Activated CD8-positive, alpha-beta memory T cell treated with anti-CD3 and anti-CD28 coated beads, Interleukin-2, amount 50 U/mL, for 48 hours (primary cell): ENCODE results near the gene SPTBN5.

ENCODE experiments used
- DNase-seq: peaks from one replicate; pipeline ENCODE4 v3.0.0-alpha.2; 2020

SPTBN5 gene

GRCh38 chr15:41861736-41862356 lies 32.0 kb downstream of the SPTBN5 start:
- DNase-seq: no peak

- no peak for DNase-seq
These were observed 33.6 kb downstream of the SPTBN5 start for GRCh38 chr15:41860049-41860828.

GRCh38 chr15:41858756-41859155 lies 35.1 kb downstream of the SPTBN5 start:
- DNase-seq: no peak

DNA sequence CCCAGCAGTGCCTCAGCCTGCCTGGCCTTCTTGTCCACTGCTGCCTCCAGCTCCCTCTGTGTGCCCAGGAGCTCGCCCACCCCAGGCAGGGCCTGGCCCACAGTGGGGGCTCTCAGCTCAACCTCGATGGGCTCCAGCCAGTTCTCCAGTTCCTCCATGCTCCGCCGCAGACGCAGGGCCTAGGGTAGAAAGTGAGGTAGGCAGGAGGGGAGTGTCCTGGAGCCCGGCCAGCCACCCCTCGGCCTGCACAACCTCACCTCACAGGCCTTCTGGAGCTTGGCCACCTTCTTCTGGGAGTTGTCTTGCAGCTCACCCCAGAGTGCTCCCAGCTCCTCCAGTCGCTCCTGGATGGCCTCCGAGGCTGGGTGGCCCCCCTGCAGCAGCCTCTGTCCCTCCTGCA lies 36.5 kb downstream of the SPTBN5 start:
- DNase-seq: no peak

- no peak for DNase-seq
These were observed 37.1 kb downstream of the SPTBN5 start for GRCh38 chr15:41856716-41857115.

GRCh38 chr15:41856262-41856661 lies 37.6 kb downstream of the SPTBN5 start:
- no peak for DNase-seq

GRCh38 chr15:41855261-41855961 lies 38.4 kb downstream of the SPTBN5 start:
- no peak for DNase-seq

GRCh38 chr15:41854443-41854842 lies 39.4 kb downstream of the SPTBN5 start:
- DNase-seq: no peak

GRCh38 chr15:41853831-41854230 lies 40.0 kb downstream of the SPTBN5 start:
- DNase-seq: no peak

DNA sequence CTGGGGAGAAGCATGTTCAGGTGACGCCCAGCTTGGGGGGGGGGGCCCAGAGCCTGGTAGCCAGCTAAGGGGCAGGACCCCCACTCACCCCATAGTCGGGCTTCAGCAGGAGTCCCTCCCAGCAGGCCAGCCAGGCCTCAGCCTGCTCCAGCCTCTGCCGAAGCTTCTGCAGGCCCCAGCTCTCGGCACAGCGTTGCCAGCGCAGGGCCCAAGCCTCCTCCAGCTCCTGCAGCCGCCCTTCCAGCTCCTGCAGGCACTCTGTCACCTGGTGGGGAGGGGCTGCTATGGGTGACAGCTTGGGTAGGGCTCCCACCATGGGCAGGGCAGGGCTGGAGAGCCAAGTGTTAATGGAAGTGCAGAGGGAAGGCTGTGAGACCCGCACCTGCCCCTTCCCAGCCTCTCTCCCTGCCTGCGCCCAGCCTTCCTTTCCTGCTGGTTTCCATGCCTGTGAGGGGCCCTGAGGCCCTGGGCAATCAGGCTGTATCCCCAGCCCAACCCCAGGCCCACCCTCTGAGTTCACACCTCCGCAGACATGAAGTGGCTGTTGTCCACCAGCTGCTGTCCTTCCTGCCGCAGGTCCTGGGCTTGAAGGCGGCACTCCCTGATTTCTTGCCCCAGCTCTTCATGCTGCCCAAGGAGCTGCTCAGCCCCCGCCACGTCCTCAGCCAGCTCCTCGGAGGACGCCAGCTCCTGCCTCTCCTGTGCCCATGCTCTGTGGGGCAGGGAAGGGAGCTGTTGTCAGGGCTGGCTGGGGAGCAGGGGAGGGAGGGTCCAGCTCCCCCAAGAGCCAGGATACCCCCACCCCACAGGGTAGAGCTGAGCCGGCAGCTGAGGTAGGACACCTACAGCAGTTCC lies 40.9 kb downstream of the SPTBN5 start:
- no peak for DNase-seq

DNA sequence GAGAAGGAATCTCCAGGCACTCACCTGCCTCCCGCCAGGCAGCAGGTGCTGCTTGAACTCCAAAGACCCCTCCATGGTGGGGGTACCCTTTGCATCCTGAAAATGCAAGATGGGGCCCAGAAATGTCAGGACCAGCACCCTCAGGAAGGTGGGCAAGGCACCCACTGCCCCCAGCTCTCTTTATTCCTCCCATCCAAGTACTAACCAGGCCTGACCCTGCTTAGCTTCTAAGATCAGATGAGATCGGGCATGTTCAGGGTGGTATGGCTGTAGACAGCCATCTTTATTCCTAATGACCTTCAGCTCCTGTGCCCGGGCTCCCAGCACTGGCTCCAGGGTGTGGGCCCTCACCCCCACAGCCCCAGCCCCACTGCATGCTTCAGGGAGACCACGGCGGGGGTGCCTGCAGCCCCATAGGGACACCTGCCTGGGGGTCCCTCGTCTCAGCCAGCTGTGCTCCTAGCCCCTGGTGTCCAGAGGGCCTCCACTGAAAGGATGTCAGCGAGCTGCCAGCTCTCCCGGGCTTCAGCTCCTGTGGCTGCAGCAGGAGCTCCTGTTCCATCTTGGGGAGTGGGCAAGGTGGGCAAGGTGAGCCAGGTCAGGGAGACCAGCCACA lies 42.0 kb downstream of the SPTBN5 start:
- DNase-seq: no peak

DNA sequence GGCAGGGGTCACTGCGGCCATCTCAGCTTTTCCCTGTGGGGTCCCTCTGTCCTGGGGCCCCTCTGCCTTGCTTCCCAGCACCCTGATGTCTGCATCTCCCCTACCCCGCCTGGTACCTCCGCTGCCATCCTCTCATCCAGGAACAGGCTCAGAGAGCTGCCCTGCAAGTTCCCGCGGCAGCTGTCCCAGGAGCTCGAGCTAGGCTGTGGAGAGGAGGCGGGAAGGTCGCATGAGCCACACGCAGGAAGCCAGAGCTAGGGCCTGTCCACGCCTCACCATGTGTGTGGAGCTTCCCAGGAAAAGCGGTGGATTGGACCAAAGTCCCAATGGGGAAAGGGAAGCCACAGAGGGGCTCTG lies 42.7 kb downstream of the SPTBN5 start:
- no peak for DNase-seq

DNA sequence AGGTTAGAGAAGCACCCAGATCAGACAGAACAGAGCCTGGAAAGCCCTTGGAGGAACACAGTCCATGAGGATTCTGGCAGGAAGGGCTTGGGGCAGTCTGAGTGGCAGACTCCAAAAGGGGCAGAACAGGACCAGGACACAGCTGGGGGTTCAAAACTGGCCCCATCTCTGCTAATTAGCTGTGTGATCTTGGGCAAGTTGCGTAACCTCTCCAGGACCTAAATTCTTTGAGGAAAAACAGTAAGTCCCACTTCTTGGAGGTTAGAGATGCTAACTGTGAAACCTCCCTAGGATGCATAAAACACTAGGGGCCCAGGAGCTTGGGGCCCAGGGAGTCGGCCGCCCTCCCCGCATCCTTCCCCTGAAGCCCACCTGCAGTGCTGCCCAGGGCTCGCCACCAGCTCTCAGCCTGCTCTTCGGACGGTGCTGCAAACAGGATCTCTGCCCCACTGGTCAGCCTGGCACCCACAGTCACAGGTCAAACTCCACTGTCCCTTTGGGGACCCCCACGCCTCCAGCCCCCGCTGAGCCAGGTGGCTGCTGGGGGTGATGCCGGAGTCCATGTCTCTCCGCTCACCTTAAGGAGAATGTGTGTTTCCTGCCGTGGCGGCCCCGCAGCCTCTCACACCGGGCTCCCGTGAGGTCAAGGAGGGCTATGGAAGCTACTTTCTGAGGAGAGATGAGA lies 43.2 kb downstream of the SPTBN5 start:
- DNase-seq: no peak

- no peak for DNase-seq
These were observed 44.0 kb downstream of the SPTBN5 start for GRCh38 chr15:41849861-41850260.

GRCh38 chr15:41849204-41849603 lies 44.6 kb downstream of the SPTBN5 start:
- no peak for DNase-seq

- DNase-seq: peak; percentile 79
These were observed 45.2 kb downstream of the SPTBN5 start for GRCh38 chr15:41848631-41849030.

GRCh38 chr15:41847981-41848380 lies 45.9 kb downstream of the SPTBN5 start:
- DNase-seq: no peak

GRCh38 chr15:41847206-41847605 lies 46.6 kb downstream of the SPTBN5 start:
- DNase-seq: no peak

- DNase-seq: no peak
These were observed 49.0 kb downstream of the SPTBN5 start for GRCh38 chr15:41844814-41845213.

- no peak for DNase-seq
These were observed 50.3 kb downstream of the SPTBN5 start for GRCh38 chr15:41843571-41843970.

DNA sequence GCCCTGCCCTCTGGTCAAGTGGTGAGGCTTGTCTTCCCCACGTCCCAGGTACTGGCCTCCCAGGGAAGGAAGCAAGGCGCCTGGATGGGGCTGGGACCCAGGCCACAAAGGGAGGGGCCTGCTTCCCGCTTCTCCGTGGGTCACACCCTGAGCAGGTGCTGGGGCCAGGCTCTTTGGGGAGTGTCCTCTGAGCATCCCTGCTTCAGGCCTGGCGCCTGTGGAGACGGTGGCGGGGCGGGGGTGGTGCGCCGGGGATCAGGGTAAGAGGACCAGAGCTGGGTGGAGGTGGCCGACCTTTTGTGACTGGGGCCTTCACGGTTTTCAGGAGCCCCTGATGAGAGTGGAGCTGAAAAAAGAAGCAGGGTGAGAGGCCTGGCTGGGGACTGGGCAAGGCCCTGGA lies 51.6 kb downstream of the SPTBN5 start:
- no peak for DNase-seq

GRCh38 chr15:41841131-41841530 lies 52.7 kb downstream of the SPTBN5 start:
- no peak for DNase-seq
